ENCODE data around the gene STAG1.
A peak's percentile ranks its signal among the peaks of the same experiment; 100 is the strongest.
"Not testable (repeated sequence)": the region's sequence is repeated elsewhere in the genome, so short reads cannot be mapped to it uniquely, and the experiment has no call there.

STAG1 gene

GRCh38 chr3:136758160-136759102 lies 6.3 kb upstream of the STAG1 start:
- not testable (repeated sequence) for H3K9me3 ChIP-seq (ENCODE audit: severe bottlenecking); H3K27ac ChIP-seq; DNase-seq; H3K4me3 ChIP-seq (ENCODE audit: low read depth, low read length); H3K36me3 ChIP-seq; H3K27me3 ChIP-seq (ENCODE audit: insufficient read depth, low read depth, severe bottlenecking)
- TF ChIP-seq, protein P1, sequence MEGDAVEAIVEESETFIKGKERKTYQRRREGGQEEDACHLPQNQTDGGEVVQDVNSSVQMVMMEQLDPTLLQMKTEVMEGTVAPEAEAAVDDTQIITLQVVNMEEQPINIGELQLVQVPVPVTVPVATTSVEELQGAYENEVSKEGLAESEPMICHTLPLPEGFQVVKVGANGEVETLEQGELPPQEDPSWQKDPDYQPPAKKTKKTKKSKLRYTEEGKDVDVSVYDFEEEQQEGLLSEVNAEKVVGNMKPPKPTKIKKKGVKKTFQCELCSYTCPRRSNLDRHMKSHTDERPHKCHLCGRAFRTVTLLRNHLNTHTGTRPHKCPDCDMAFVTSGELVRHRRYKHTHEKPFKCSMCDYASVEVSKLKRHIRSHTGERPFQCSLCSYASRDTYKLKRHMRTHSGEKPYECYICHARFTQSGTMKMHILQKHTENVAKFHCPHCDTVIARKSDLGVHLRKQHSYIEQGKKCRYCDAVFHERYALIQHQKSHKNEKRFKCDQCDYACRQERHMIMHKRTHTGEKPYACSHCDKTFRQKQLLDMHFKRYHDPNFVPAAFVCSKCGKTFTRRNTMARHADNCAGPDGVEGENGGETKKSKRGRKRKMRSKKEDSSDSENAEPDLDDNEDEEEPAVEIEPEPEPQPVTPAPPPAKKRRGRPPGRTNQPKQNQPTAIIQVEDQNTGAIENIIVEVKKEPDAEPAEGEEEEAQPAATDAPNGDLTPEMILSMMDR (IDR thresholded peaks at IDR 0.05; ENCODE audit: low read depth, low read length): 0 out of 2 replicates have a peak, but pooled peaks have one; percentile 28

GRCh38 chr3:136755192-136755591 lies 3.0 kb upstream of the STAG1 start:
- H3K9me3 ChIP-seq (ENCODE audit: severe bottlenecking): no peaks in the 10 kb centered on the region
- TF ChIP-seq, protein P1 (IDR thresholded peaks at IDR 0.05; ENCODE audit: low read depth, low read length): no peak
- no peak for DNase-seq
- H3K36me3 ChIP-seq: no peaks in the 10 kb centered on the region
- no peak overlapping the region for H3K27ac ChIP-seq
- H3K27me3 ChIP-seq (ENCODE audit: insufficient read depth, low read depth, severe bottlenecking): no peaks in the 10 kb centered on the region
- H3K4me3 ChIP-seq (ENCODE audit: low read depth, low read length): no peak overlapping the region

DNA sequence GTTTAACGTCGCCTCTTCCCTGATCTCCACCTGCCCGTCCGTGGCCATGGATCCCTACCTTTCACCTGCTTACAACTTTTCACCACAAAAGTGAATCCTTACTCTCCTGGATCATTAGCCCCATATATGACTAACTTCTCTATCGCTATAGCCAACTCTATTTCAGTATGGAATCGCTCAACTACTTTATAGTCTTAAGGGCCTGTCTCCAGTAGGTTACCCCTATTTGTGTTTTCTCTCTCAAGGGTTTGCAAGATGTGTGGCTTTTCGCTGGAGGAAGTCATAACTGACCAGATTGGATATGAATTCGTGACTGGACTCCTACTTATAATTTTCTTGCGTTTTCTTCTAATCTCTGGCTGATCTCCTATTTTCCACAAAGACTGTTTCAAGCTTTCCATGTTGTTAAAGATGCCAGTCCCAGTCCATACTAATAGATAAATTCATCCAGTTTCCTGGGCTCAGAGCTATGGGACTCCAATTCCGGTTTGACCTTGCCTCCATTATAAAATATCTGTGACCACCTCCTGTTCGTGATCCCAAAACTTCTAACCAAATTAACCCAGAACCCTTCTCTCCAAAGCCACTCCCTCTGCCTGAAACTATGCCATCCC lies 1.3 kb upstream of the STAG1 start:
- TF ChIP-seq, protein P1 (IDR thresholded peaks at IDR 0.05; ENCODE audit: low read depth, low read length): no peak
- DNase-seq: no peak
- no peaks in the 10 kb centered on the region for H3K36me3 ChIP-seq

DNA sequence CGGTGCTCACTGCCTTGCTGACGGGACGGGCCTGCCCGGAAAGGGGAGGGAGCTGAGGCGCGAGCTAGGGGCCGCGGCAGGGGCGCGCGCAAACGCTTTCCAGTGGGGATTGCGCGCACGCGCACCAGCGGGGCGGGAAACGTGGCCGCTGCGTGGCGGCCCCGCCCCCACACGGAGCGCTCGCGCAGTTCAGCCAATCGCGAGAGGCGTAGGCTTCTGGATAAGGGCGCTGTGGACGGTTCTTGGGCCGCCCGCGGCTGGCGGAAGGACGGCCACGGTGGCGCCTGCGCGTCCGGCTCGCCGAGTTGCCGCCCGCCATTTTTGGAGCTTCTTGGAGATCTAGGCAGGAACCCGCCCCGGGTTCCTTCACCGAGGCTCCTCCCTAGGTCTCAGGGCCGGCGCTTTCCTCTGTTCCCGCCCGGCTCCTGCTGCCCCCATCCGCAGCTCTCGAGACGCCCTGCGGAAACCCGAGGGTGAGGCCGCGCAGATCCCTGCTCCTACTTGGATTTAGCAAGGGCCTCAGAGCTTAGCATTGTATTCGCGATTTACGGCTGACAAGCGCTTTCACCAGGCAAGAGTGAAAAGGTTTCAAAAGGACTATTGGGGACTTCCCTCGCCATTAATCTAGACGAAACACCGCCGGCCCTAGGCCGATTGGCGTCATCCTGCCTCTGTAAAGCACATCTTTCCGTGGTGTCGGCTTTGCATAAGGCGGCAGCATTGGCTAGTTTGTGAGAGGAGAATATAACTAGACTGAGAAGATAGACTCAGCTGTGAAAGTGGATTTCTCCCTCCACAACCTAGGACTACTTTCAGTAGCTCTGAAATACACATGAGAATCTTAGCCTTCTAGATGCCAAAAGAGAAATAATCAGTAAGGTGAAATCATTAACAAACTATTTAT lies 496 bp upstream of the STAG1 start:
- no peaks in the 10 kb centered on the region for H3K27me3 ChIP-seq (ENCODE audit: insufficient read depth, low read depth, severe bottlenecking)
- peak overlapping the region; percentile 89 for H3K4me3 ChIP-seq (ENCODE audit: low read depth, low read length)
- peak; percentile 98 for DNase-seq
- TF ChIP-seq, protein P1 (IDR thresholded peaks at IDR 0.05; ENCODE audit: low read depth, low read length): no peak
- no peaks in the 10 kb centered on the region for H3K36me3 ChIP-seq
- H3K27ac ChIP-seq: peak overlapping the region; percentile 98
- H3K9me3 ChIP-seq (ENCODE audit: severe bottlenecking): no peaks in the 10 kb centered on the region

More for the DNA sequence above, 1.3 kb upstream of the STAG1 start:
- peak overlapping the region; percentile 96 for H3K27ac ChIP-seq
- no peaks in the 10 kb centered on the region for H3K9me3 ChIP-seq (ENCODE audit: severe bottlenecking)
- H3K27me3 ChIP-seq (ENCODE audit: insufficient read depth, low read depth, severe bottlenecking): no peaks in the 10 kb centered on the region
- peak overlapping the region; percentile 89 for H3K4me3 ChIP-seq (ENCODE audit: low read depth, low read length)

DNA sequence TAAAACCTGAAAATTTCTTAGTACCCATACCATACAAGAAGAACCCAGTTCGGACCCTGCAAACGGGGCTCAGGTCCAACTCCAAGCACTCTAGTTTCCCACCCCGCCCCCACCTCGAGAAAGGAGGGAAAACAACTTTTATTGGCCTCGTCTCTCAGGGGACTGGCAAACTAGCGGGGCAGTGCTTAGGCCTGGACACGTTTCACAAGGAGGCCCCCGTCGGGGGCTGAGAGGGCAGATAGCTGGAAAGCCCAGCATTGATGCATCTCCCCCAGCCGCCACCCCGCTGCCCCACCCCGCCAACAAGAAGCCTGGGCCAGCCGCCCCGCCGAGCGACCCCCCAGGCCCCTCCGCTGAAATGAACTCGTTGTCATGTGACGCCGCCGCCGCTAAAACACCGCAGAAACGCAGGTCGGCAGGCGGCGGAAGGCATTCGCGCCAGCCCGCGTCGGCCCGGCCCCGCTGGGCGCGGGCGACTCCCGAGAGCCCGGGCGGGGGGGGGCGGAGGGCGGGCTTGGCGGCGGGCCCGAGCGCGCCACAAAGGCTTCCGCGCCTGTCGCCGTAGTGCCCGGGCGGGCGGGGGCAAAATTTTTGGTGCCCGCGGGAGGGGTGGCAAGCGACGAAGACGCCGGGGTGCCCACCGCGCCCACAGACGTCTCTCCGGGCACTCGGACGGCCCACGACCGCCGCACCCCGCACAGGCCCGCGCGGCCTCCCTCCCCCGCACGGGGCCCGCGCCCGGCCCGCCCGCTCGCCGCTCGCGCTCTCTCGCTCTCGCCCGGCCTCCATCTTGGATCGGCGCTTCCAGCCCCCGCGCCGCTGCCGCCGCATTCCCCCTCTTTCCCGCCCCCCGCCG lies 634 bp downstream of the STAG1 start:
- peak overlapping the region; percentile 98 for H3K27ac ChIP-seq
- no peaks in the 10 kb centered on the region for H3K9me3 ChIP-seq (ENCODE audit: severe bottlenecking)
- DNase-seq: peak; percentile 81
- H3K27me3 ChIP-seq (ENCODE audit: insufficient read depth, low read depth, severe bottlenecking): no peaks in the 10 kb centered on the region
- TF ChIP-seq, protein P1 (IDR thresholded peaks at IDR 0.05; ENCODE audit: low read depth, low read length): no peak
- no peaks in the 10 kb centered on the region for H3K36me3 ChIP-seq
- peak overlapping the region; percentile 84 for H3K4me3 ChIP-seq (ENCODE audit: low read depth, low read length)
